NCI-H1436 (cell line): ENCODE data around the gene GNB1L.
A peak's percentile ranks its signal among the peaks of the same experiment; 100 is the strongest.

Experiments
- DNase-seq: peaks from one replicate; lab custom pipeline; 2025; lab: John Stamatoyannopoulos, UW

GNB1L gene

GRCh38 chr22:19876314-19876940 is 21.8 kb upstream of the GNB1L start:
- no peak for DNase-seq

- DNase-seq: no peak
Measured at GRCh38 chr22:19875531-19876313, 21.0 kb upstream of the GNB1L start.

- no peak for DNase-seq
Measured at GRCh38 chr22:19875061-19875530, 20.4 kb upstream of the GNB1L start.

GRCh38 chr22:19874307-19875060 is 19.8 kb upstream of the GNB1L start:
- peak; percentile 13 for DNase-seq

GRCh38 chr22:19873960-19874306 is 19.3 kb upstream of the GNB1L start:
- no peak for DNase-seq

GRCh38 chr22:19873138-19873959 is 18.7 kb upstream of the GNB1L start:
- no peak for DNase-seq

- DNase-seq: peak; percentile 12
Measured at GRCh38 chr22:19872779-19873137, 18.1 kb upstream of the GNB1L start.

GRCh38 chr22:19871845-19872778 is 17.4 kb upstream of the GNB1L start:
- no peak for DNase-seq

GRCh38 chr22:19871023-19871844 is 16.6 kb upstream of the GNB1L start:
- DNase-seq: no peak

- no peak for DNase-seq
Measured at GRCh38 chr22:19870153-19871022, 15.7 kb upstream of the GNB1L start.

- DNase-seq: no peak
Measured at GRCh38 chr22:19869497-19870152, 15.0 kb upstream of the GNB1L start.

- DNase-seq: no peak
Measured at GRCh38 chr22:19868773-19869471, 14.2 kb upstream of the GNB1L start.

GRCh38 chr22:19868333-19868732 is 13.7 kb upstream of the GNB1L start:
- no peak for DNase-seq

- DNase-seq: no peak
Measured at GRCh38 chr22:19867617-19868016, 12.9 kb upstream of the GNB1L start.

GRCh38 chr22:19866665-19867009 is 12.0 kb upstream of the GNB1L start:
- no peak for DNase-seq

- DNase-seq: no peak
Measured at GRCh38 chr22:19865141-19865829, 10.6 kb upstream of the GNB1L start.

- DNase-seq: no peak
Measured at GRCh38 chr22:19864538-19865106, 9.9 kb upstream of the GNB1L start.
